ENCODE results near the gene ST6GALNAC3.

ST6GALNAC3 gene

GRCh38 chr1:76141929-76142328, 67.4 kb downstream of the ST6GALNAC3 start:
- no peak for DNase-seq (ENCODE audit: low read depth in 2 of 2, low spot score in 1 of 2)

- DNase-seq (ENCODE audit: low read depth in 2 of 2, low spot score in 1 of 2) = no peak
These were observed 68.4 kb downstream of the ST6GALNAC3 start for GRCh38 chr1:76142771-76143540.

GRCh38 chr1:76144247-76144646, 69.7 kb downstream of the ST6GALNAC3 start:
- no peak for DNase-seq (ENCODE audit: low read depth in 2 of 2, low spot score in 1 of 2)

GRCh38 chr1:76145332-76145731, 70.8 kb downstream of the ST6GALNAC3 start:
- no peak for DNase-seq (ENCODE audit: low read depth in 2 of 2, low spot score in 1 of 2)

- DNase-seq (ENCODE audit: low read depth in 2 of 2, low spot score in 1 of 2) = no peak
These were observed 71.6 kb downstream of the ST6GALNAC3 start for GRCh38 chr1:76146184-76146583.

DNA sequence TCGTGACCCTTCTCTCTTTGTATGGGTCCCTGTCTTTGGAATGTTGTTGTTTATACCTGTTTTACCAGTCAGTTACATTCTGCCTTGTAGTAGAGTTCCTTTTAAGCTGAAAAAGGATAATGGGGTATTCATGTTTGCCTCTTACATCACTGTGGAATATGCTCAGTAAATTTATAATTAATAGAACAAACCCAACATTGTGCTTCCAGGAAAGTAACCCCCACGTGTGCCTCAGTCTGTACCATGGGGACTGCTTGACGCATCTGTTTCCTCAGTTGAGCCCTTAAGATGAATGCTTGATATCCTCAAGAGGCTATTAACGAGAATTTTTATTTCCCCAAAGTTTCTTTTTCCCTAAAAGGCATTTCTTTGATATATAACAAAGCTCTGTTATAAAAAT, 73.4 kb downstream of the ST6GALNAC3 start:
- DNase-seq (ENCODE audit: low read depth in 2 of 2, low spot score in 1 of 2) = no peak

DNA sequence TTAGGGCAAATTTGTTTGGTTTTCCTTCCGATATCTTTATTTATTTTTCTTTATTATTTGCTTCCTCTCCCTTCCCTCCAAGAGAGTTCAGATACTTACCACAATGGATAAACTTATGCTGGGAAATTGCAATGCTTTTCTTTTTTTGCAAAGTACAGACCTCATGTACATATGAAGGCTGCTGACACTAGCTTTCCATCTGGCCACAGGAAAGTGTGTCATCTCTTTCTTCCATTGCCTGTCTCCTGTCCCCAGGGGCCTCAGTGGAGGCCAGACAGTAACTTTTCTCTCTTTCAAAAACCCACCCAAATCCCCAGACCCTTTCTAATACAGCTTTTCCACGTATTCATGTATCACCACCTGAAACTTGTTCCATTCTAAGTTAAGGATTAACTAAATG, 73.9 kb downstream of the ST6GALNAC3 start:
- DNase-seq (ENCODE audit: low read depth in 2 of 2, low spot score in 1 of 2) = no peak

DNA sequence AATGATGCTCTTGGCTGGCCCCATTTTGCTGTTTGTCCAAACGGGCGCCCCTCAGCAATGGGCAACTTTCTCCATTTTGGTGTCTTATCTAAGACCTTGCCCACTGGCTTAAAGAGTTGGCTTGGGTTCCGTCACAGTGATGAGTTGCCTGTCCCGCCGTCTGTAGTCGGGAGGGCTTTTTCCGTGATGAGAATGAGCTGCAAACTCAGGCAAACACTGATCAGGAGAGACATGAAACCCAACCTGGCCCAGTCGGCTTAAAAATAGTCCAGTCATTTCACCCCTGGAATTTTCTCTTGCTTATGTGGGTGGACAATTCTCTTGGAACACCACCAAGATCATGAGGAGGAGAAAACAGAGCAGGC, 79.3 kb downstream of the ST6GALNAC3 start:
- DNase-seq (ENCODE audit: low read depth in 2 of 2, low spot score in 1 of 2) = no peak

DNA sequence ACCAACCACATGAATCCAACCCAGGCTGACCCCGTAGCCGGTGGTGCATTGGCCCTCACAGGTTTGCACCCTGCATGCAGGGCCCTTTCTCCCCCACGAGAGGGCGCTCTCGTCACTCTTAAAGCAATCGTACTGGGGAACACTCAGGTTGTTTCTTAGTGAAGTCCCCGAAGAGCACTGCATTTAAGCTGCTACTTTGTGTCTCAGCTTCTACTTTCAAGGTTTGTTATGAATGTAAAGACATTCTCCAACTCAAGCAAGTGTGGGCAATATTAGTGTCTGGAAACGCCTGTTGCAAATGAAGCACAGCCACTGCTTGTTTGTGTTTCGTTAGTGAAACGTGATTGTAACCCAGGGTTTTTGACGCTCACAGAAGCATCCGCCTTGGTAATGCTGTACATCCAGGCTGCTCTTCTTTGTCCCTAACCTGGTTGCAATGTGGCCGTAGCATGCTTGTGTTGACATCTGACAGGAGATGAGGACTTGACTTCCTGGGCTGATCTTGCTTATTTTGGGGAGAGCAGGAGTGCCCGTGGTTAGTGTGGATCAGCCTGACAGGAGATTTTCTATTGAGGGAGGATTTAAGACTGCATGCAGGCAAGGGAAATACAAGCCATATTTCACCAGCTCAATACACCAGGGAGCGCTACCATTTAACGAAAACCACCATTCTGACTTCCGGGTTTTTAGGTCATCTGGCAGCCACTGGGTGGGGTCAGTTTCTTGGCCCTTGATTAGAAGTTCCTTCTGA, 79.8 kb downstream of the ST6GALNAC3 start:
- peak; percentile 50 to 66 for DNase-seq (ENCODE audit: low read depth in 2 of 2, low spot score in 1 of 2)

GRCh38 chr1:76156987-76157386, 82.4 kb downstream of the ST6GALNAC3 start:
- DNase-seq (ENCODE audit: low read depth in 2 of 2, low spot score in 1 of 2) = no peak

DNA sequence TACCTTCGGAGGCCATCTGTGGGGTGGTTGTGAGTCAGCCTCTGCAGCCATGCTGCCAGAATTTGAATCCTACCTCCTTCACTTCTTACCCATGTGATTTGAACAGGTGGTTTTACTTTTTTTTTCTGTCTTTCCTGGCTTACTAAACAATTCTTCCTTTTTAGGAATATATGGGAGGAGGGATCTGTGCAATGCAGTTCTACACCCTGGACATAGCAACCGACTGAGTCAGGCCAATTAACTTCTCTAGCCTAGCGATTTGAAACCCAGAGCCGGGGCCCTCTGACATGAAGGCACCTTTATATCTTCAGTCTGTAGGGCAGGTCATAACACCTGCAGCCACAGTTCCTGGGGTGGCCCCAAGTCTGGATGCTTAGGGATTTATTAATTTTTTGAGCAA, 83.6 kb downstream of the ST6GALNAC3 start:
- DNase-seq (ENCODE audit: low read depth in 2 of 2, low spot score in 1 of 2) = no peak

- no peak for DNase-seq (ENCODE audit: low read depth in 2 of 2, low spot score in 1 of 2)
These were observed 85.7 kb downstream of the ST6GALNAC3 start for GRCh38 chr1:76160225-76160624.

GRCh38 chr1:76161451-76161850, 86.9 kb downstream of the ST6GALNAC3 start:
- no peak for DNase-seq (ENCODE audit: low read depth in 2 of 2, low spot score in 1 of 2)

- DNase-seq (ENCODE audit: low read depth in 2 of 2, low spot score in 1 of 2) = no peak
These were observed 87.7 kb downstream of the ST6GALNAC3 start for GRCh38 chr1:76162254-76162653.

DNA sequence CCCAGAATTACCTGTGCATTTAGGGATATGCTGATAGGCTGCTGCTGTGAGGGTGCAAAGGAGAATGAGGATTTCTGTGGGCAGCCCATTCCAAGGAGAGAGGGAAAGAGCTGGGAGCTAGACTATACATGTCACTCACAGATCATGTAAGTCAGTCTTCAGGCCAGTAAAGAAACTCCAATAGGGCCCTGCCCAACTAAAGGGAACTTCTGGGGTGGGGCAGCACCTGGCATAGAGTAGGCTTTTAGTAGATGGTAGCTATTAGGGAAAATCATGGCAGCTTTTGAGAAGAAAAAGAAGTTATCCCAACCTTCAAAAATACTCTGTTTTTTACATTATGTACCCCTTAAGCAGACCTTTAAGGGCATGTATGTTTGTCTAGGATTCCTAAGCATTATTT, 89.6 kb downstream of the ST6GALNAC3 start:
- no peak for DNase-seq (ENCODE audit: low read depth in 2 of 2, low spot score in 1 of 2)

- no peak for DNase-seq (ENCODE audit: low read depth in 2 of 2, low spot score in 1 of 2)
These were observed 95.5 kb downstream of the ST6GALNAC3 start for GRCh38 chr1:76170084-76170483.

DNA sequence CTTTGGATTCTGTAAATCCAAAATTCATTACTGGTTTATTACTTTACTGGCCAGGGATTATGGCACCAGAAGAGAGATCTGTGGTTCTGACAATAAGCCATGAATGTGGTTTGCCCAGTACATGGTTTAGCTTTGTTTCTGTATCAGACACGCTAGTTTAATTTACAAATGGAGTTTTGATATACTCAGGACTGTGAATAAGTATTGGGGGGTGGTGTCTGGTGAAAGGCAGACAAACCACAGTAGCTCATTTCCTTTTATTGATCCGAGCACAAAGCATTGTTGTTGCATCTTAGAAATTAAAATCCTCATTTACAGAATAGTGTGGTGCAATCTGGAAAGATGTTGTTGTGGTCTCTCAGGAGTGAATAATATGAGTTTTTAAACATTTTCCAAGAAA, 96.0 kb downstream of the ST6GALNAC3 start:
- DNase-seq (ENCODE audit: low read depth in 2 of 2, low spot score in 1 of 2) = no peak

- no peak for DNase-seq (ENCODE audit: low read depth in 2 of 2, low spot score in 1 of 2)
These were observed 101.5 kb downstream of the ST6GALNAC3 start for GRCh38 chr1:76176000-76176399.

DNA sequence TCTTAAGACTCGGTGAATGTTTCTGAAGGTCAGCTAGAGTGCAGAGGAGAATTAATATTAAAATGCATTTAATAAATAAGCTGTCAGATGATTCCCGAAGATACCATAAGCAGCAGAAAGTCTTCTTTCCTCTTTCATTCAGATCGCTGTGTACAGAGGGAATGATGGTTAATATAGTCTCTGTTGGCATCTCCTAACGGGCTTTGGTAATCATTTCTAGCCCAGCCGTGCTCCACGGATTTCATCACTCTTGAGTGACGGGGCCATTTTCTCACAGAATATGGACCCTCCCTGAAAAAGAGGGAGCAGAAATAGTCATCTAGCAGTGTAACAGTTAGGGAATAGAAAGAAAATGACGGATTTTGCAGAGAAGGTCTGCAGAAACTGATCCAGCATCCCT, 103.1 kb downstream of the ST6GALNAC3 start:
- DNase-seq (ENCODE audit: low read depth in 2 of 2, low spot score in 1 of 2) = no peak

- no peak for DNase-seq (ENCODE audit: low read depth in 2 of 2, low spot score in 1 of 2)
These were observed 104.7 kb downstream of the ST6GALNAC3 start for GRCh38 chr1:76179219-76179698.

DNA sequence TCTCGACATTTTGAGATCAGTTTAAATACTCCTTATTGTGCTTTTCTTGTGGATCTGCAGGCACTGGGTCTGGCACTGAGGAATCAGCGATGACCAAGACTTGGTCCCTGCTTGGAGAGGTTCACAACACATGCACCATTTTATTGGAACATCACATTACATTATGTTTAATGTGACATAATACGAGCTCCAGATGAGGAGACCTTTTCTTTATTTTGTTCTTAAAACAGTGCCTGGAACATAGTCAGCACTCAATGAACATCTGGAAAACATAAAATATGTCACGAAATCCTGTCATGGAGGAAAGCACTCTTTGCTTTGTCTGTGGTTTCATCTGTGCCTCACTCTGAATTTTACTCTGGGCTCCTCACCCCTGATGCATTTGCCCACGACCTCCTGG, 110.7 kb downstream of the ST6GALNAC3 start:
- no peak for DNase-seq (ENCODE audit: low read depth in 2 of 2, low spot score in 1 of 2)

- no peak for DNase-seq (ENCODE audit: low read depth in 2 of 2, low spot score in 1 of 2)
These were observed 112.1 kb downstream of the ST6GALNAC3 start for GRCh38 chr1:76186554-76187170.

All from stimulated activated CD8-positive, alpha-beta memory T cell treated with anti-CD3 and anti-CD28 coated beads, Interleukin-4, amount 100 ng/mL, for 4 hours (primary cell).